Glomerular visceral epithelial cell (primary cell): ENCODE results near the gene SPON1.
"Not testable (repeated sequence)": the region's sequence is repeated elsewhere in the genome, so short reads cannot be mapped to it uniquely, and the experiment has no call there.

ENCODE experiments used
- DNase-seq: peaks from one replicate; pipeline ENCODE4 v3.0.0-alpha.2; 2016; ENCODE audit errors: extremely low spot score

The SPON1 gene

GRCh38 chr11:13962562-13963168, at the start of gene SPON1:
SPON1 (plus strand) TSS chr11:13962723; CDS start chr11:13962905, 182 bp downstream.
- DNase-seq, result no peak

- no peak for DNase-seq
Observed at GRCh38 chr11:13917264-13917663, 45.3 kb upstream of the SPON1 start.

GRCh38 chr11:13917904-13918303, 44.6 kb upstream of the SPON1 start:
- DNase-seq, result no peak

- DNase-seq, result no peak
Observed at GRCh38 chr11:13920756-13921155, 41.8 kb upstream of the SPON1 start.

- DNase-seq, result no peak
Observed at GRCh38 chr11:13921545-13921944, 41.0 kb upstream of the SPON1 start.

- no peak for DNase-seq
Observed at GRCh38 chr11:13923182-13923581, 39.3 kb upstream of the SPON1 start.

GRCh38 chr11:13923716-13924650, 38.5 kb upstream of the SPON1 start:
- DNase-seq, result no peak

- DNase-seq, result no peak
Observed at GRCh38 chr11:13924801-13925327, 37.7 kb upstream of the SPON1 start.

GRCh38 chr11:13926366-13926765, 36.2 kb upstream of the SPON1 start:
- DNase-seq, result not testable (repeated sequence)

- no peak for DNase-seq
Observed at GRCh38 chr11:13926981-13927380, 35.5 kb upstream of the SPON1 start.

- no peak for DNase-seq
Observed at GRCh38 chr11:13927481-13927880, 35.0 kb upstream of the SPON1 start.

- peak; percentile 16 for DNase-seq
Observed at GRCh38 chr11:13928566-13929251, 33.8 kb upstream of the SPON1 start.

- DNase-seq, result no peak
Observed at GRCh38 chr11:13929395-13929891, 33.1 kb upstream of the SPON1 start.

- DNase-seq, result no peak
Observed at GRCh38 chr11:13931356-13931755, 31.2 kb upstream of the SPON1 start.

- not testable (repeated sequence) for DNase-seq
Observed at GRCh38 chr11:13937154-13937553, 25.4 kb upstream of the SPON1 start.

- not testable (repeated sequence) for DNase-seq
Observed at GRCh38 chr11:13938829-13939228, 23.7 kb upstream of the SPON1 start.

- no peak for DNase-seq
Observed at GRCh38 chr11:13939961-13940906, 22.3 kb upstream of the SPON1 start.

- no peak for DNase-seq
Observed at GRCh38 chr11:13940907-13941256, 21.6 kb upstream of the SPON1 start.

- no peak for DNase-seq
Observed at GRCh38 chr11:13941775-13942174, 20.7 kb upstream of the SPON1 start.

GRCh38 chr11:13942378-13942777, 20.1 kb upstream of the SPON1 start:
- no peak for DNase-seq

GRCh38 chr11:13942971-13943381, 19.5 kb upstream of the SPON1 start:
- peak; percentile 23 for DNase-seq
